HG02973 (cell line): Measurements from ENCODE around the gene PRKCG.
"Not testable (repeated sequence)": the region's sequence is repeated elsewhere in the genome, so short reads cannot be mapped to it uniquely, and the experiment has no call there.

Experiments
- ATAC-seq: cut with Tn5 transposase; IDR thresholded peaks from one replicate; pipeline ENCODE4 v1.9.1; 2021; ENCODE audit warnings: moderate library complexity; ENCODE audit not compliant: unreplicated experiment

The PRKCG gene

GRCh38 chr19:53942001-53942786, 60.2 kb downstream of the PRKCG start:
- no peak for ATAC-seq

GRCh38 chr19:53944416-53944815, 62.4 kb downstream of the PRKCG start:
- ATAC-seq, result no peak

GRCh38 chr19:53944933-53945332, 62.9 kb downstream of the PRKCG start:
- no peak for ATAC-seq

- no peak for ATAC-seq
Measured at GRCh38 chr19:53945441-53945840, 63.4 kb downstream of the PRKCG start.

GRCh38 chr19:53945998-53946397, 64.0 kb downstream of the PRKCG start:
- ATAC-seq, result no peak

GRCh38 chr19:53947624-53948023, 65.6 kb downstream of the PRKCG start:
- no peak for ATAC-seq

- not testable (repeated sequence) for ATAC-seq
Measured at GRCh38 chr19:53948611-53949010, 66.6 kb downstream of the PRKCG start.

GRCh38 chr19:53951436-53951835, 69.4 kb downstream of the PRKCG start:
- ATAC-seq, result no peak

- ATAC-seq, result no peak
Measured at GRCh38 chr19:53951947-53952346, 70.0 kb downstream of the PRKCG start.

GRCh38 chr19:53953383-53953782, 71.4 kb downstream of the PRKCG start:
- no peak for ATAC-seq
